Astrocyte (in vitro differentiated cells and primary cell): ENCODE results near the gene COL27A1. TPM values are rescaled to one million over a fixed set of nuclear protein-coding genes. Genes with fewer than 3 reads are reported as not detected.

ENCODE experiments used
- DNase-seq: peaks from one replicate; pipeline ENCODE4 v3.0.0-alpha.2; 2010; ENCODE audit warnings: low read depth
- FAIRE-seq: peaks from 2 replicates; lab custom pipeline; 2011; peaks lifted over from hg19 to GRCh38; lab: Jason Lieb, UNC
- H2AFZ ChIP-seq: 2 replicates; pipeline ENCODE4 v1.6.0; 2012; ENCODE audit warnings: low read depth, low read length, inconsistent platforms
- H3K27ac ChIP-seq: 2 replicates; pipeline ENCODE4 v1.5.1; 2011; ENCODE audit warnings: low read depth, low read length, inconsistent platforms
- H3K27me3 ChIP-seq: 2 replicates; pipeline ENCODE4 v1.6.0; 2011; ENCODE audit warnings: low read length, inconsistent platforms; ENCODE audit not compliant: insufficient read depth
- H3K36me3 ChIP-seq: 2 replicates; pipeline ENCODE4 v1.5.1; 2011; ENCODE audit warnings: low read length, inconsistent platforms; ENCODE audit not compliant: insufficient read depth
- H3K4me1 ChIP-seq: 2 replicates; pipeline ENCODE4 v1.5.1; 2011; ENCODE audit warnings: low read length, inconsistent platforms; ENCODE audit not compliant: insufficient read depth
- H3K4me2 ChIP-seq: 2 replicates; pipeline ENCODE4 v1.6.0; 2012; ENCODE audit warnings: low read length, inconsistent platforms
- H3K4me3 ChIP-seq: 2 replicates; pipeline ENCODE4 v1.5.1; 2011; ENCODE audit warnings: low read depth, mild to moderate bottlenecking, low read length, inconsistent platforms; ENCODE audit not compliant: insufficient read depth
- H3K79me2 ChIP-seq: 2 replicates; pipeline ENCODE4 v1.6.0; 2012; ENCODE audit warnings: mild to moderate bottlenecking, low read length, inconsistent platforms; ENCODE audit not compliant: insufficient read depth
- H3K9ac ChIP-seq: 2 replicates; pipeline ENCODE4 v1.6.0; 2012; ENCODE audit warnings: mild to moderate bottlenecking, low read length, inconsistent platforms
- H3K9me3 ChIP-seq: 2 replicates; pipeline ENCODE4 v1.5.1; 2012; ENCODE audit warnings: low read depth, mild to moderate bottlenecking, low read length, inconsistent platforms; ENCODE audit not compliant: insufficient read depth
- H4K20me1 ChIP-seq: 2 replicates; pipeline ENCODE4 v1.6.0; 2012; ENCODE audit warnings: low read length, inconsistent platforms; ENCODE audit not compliant: insufficient read depth
- H3K27ac Mint-ChIP-seq: one replicate; pipeline ENCODE4 v1.8.0; 2021; ENCODE audit warnings: mild to moderate bottlenecking, mixed read lengths; ENCODE audit not compliant: unreplicated experiment
- H3K27me3 Mint-ChIP-seq: one replicate; pipeline ENCODE4 v1.8.0; 2021; ENCODE audit warnings: low read depth, mixed read lengths; ENCODE audit not compliant: unreplicated experiment
- H3K36me3 Mint-ChIP-seq: one replicate; pipeline ENCODE4 v1.8.0; 2021; ENCODE audit warnings: low read depth, mixed read lengths; ENCODE audit not compliant: unreplicated experiment
- H3K4me1 Mint-ChIP-seq: one replicate; pipeline ENCODE4 v1.8.0; 2021; ENCODE audit warnings: low read depth, mixed read lengths; ENCODE audit not compliant: unreplicated experiment
- H3K4me3 Mint-ChIP-seq: one replicate; pipeline ENCODE4 v1.8.0; 2021; ENCODE audit warnings: mild to moderate bottlenecking, moderate library complexity, mixed read lengths; ENCODE audit not compliant: unreplicated experiment
- H3K9me3 Mint-ChIP-seq: one replicate; pipeline ENCODE4 v1.8.0; 2021; ENCODE audit warnings: mild to moderate bottlenecking, mixed read lengths; ENCODE audit not compliant: unreplicated experiment
- EZH2 ChIP-seq: IDR thresholded peaks from 2 replicates; pipeline ENCODE4 v1.6.1; 2012; ENCODE audit warnings: mild to moderate bottlenecking, low read length, inconsistent platforms; ENCODE audit not compliant: insufficient read depth
- total RNA-seq: library from RNA; stranded (reverse); gene quantifications from 2 replicates; pipeline ENCODE4 v1.2.1, GENCODE V29; 2021
- TF ChIP-seq, protein P1 (sequence below): IDR thresholded peaks from 2 replicates; pipeline ENCODE4 v1.5.1; 2011; ENCODE audit warnings: low read depth, mild to moderate bottlenecking, inconsistent platforms, low read length, moderate library complexity; ENCODE audit not compliant: insufficient read depth

Gene COL27A1
- total RNA-seq, 1 donor from 2014 or later, result 31.2 TPM

DNA sequence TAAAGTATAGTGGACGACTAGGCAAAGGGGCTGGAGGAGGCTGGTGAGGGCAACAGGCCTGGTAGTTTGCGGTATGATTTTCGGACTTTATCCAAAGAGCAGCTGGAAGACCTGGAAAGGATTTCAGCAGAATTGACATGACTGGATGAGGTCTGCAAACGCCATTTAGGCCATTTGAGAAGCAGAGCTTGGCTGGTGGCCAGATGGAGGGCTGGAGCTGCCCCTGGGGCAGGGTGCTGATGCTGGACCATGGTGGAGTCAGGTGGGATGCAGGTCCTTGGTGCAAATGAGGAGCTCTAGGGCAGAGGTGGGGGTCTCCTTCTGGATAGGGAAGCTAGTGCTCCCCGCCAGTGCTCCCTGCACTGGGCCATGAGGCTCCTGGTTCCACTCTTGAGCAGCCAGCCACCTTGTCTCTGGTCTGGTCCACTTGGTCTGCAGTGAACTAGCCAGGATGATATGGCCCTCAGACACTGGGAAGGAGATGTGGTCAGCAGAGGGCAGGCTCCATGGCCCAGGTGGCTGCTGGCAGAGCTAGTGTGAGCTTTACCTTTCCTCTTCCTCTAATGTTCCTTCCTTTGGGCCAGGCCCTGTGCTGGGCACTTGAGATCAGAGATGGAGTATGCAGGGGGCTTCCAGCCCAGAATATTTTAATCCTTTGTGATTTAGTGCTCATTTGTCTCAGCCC is 31.4 kb downstream of the COL27A1 start:
- no peak for FAIRE-seq
- no peak for DNase-seq
- peaks cover 19% of the 10 kb centered on the region for H4K20me1 ChIP-seq

DNA sequence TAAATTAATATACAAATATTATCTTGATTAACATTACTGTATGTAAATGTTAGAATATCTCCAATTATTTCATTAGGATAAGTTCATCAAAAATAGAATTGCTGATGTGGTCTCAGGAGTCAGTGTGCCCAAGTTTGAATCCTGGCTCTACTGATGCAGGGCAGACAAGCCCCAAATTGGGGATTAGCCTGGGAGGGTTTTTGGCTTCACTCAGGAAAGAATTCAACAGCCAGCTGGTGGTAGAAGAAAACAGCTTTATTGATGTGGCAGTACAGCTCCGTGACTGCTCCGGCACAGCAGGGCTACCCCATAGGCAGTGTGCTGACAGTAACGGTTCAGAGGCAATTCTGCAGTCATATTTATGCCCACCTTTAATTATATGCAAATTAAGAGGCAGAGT is 32.5 kb downstream of the COL27A1 start:
- Histone ChIP-seq H3K27ac (no peak overlapping the region), H2AFZ (no peak overlapping the region), H3K4me1 (no peaks in the 10 kb centered on the region), H3K79me2 (no peaks in the 10 kb centered on the region), H3K9ac (no peak overlapping the region), H3K27me3 (no peaks in the 10 kb centered on the region), H3K4me3 (no peak overlapping the region), H4K20me1 (peaks cover 25% of the 10 kb centered on the region), H3K36me3 (no peaks in the 10 kb centered on the region), H3K9me3 (no peaks in the 10 kb centered on the region), H3K4me2 (no peak overlapping the region)
- DNase-seq (no peak), FAIRE-seq (no peak)
- H3K9me3 Mint-ChIP-seq, result peaks cover 8% of the 10 kb centered on the region
- peaks cover 54% of the 10 kb centered on the region for H3K36me3 Mint-ChIP-seq
- no peak for TF ChIP-seq EZH2
- TF ChIP-seq, protein P1, sequence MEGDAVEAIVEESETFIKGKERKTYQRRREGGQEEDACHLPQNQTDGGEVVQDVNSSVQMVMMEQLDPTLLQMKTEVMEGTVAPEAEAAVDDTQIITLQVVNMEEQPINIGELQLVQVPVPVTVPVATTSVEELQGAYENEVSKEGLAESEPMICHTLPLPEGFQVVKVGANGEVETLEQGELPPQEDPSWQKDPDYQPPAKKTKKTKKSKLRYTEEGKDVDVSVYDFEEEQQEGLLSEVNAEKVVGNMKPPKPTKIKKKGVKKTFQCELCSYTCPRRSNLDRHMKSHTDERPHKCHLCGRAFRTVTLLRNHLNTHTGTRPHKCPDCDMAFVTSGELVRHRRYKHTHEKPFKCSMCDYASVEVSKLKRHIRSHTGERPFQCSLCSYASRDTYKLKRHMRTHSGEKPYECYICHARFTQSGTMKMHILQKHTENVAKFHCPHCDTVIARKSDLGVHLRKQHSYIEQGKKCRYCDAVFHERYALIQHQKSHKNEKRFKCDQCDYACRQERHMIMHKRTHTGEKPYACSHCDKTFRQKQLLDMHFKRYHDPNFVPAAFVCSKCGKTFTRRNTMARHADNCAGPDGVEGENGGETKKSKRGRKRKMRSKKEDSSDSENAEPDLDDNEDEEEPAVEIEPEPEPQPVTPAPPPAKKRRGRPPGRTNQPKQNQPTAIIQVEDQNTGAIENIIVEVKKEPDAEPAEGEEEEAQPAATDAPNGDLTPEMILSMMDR, result no peak
- H3K27ac Mint-ChIP-seq, result no peak overlapping the region
- no peak overlapping the region for H3K4me3 Mint-ChIP-seq
- no peaks in the 10 kb centered on the region for H3K4me1 Mint-ChIP-seq
- no peaks in the 10 kb centered on the region for H3K27me3 Mint-ChIP-seq

More for the DNA sequence above, 31.4 kb downstream of the COL27A1 start:
- H3K4me3 Mint-ChIP-seq, result no peak overlapping the region
- H3K9ac ChIP-seq, result no peak overlapping the region
- TF ChIP-seq EZH2, result no peak
- TF ChIP-seq, protein P1, result no peak
- H3K36me3 Mint-ChIP-seq, result peaks cover 55% of the 10 kb centered on the region
- H3K27ac ChIP-seq, result no peak overlapping the region
- no peaks in the 10 kb centered on the region for H3K27me3 ChIP-seq
- no peak overlapping the region for H3K4me2 ChIP-seq
- H2AFZ ChIP-seq, result no peak overlapping the region
- H3K36me3 ChIP-seq, result no peaks in the 10 kb centered on the region
- peaks cover under 1% of the 10 kb centered on the region for H3K4me1 ChIP-seq
- H3K4me1 Mint-ChIP-seq, result peaks cover 2% of the 10 kb centered on the region
- no peak overlapping the region for H3K4me3 ChIP-seq
- H3K79me2 ChIP-seq, result no peaks in the 10 kb centered on the region
- H3K9me3 ChIP-seq, result no peaks in the 10 kb centered on the region
- no peak overlapping the region for H3K27ac Mint-ChIP-seq
- peaks cover 10% of the 10 kb centered on the region for H3K9me3 Mint-ChIP-seq
- H3K27me3 Mint-ChIP-seq, result no peaks in the 10 kb centered on the region
